Activated CD4-positive, CD25-positive, alpha-beta regulatory T cell treated with anti-CD3 and anti-CD28 coated beads, Interleukin-2, amount 50 U/mL, for 24 hours (primary cell): ENCODE data around the gene ATP6V1C2.
"Not testable (repeated sequence)": the region's sequence is repeated elsewhere in the genome, so short reads cannot be mapped to it uniquely, and the experiment has no call there.

Experiments used
- ATAC-seq, 2 donors: fragments of 150-1000 bp; cut with Tn5 transposase; one replicate each; pipeline ENCODE4 v1.10.0; 2021; ENCODE audit warnings: mild to moderate bottlenecking in 1 of 2, moderate library complexity in 1 of 2

ATP6V1C2 gene

GRCh38 chr2:10786240-10786982 lies 65.0 kb downstream of the ATP6V1C2 start:
- no peak for ATAC-seq

GRCh38 chr2:10787176-10787968 lies 65.9 kb downstream of the ATP6V1C2 start:
- ATAC-seq: no peak

GRCh38 chr2:10788855-10789254 lies 67.4 kb downstream of the ATP6V1C2 start:
- ATAC-seq: no peak

GRCh38 chr2:10790228-10790973 lies 69.0 kb downstream of the ATP6V1C2 start:
- peak; percentile 71 to 85 for ATAC-seq

GRCh38 chr2:10792001-10792634 lies 70.7 kb downstream of the ATP6V1C2 start:
- ATAC-seq: peak; percentile 52 to 73

- no peak for ATAC-seq
Observed at GRCh38 chr2:10792660-10793400, 71.4 kb downstream of the ATP6V1C2 start.

GRCh38 chr2:10793816-10794215 lies 72.4 kb downstream of the ATP6V1C2 start:
- ATAC-seq: no peak

GRCh38 chr2:10794876-10795275 lies 73.4 kb downstream of the ATP6V1C2 start:
- ATAC-seq: no peak

- ATAC-seq: peak; percentile 9 to 72
Observed at GRCh38 chr2:10795508-10796046, 74.1 kb downstream of the ATP6V1C2 start.

GRCh38 chr2:10796703-10797102 lies 75.3 kb downstream of the ATP6V1C2 start:
- ATAC-seq: peak; percentile 31 to 37

GRCh38 chr2:10798783-10799182 lies 77.4 kb downstream of the ATP6V1C2 start:
- no peak for ATAC-seq

- ATAC-seq: no peak
Observed at GRCh38 chr2:10800163-10800562, 78.7 kb downstream of the ATP6V1C2 start.

- ATAC-seq: no peak
Observed at GRCh38 chr2:10802657-10803056, 81.2 kb downstream of the ATP6V1C2 start.

GRCh38 chr2:10805990-10806389 lies 84.6 kb downstream of the ATP6V1C2 start:
- ATAC-seq: not testable (repeated sequence)

- ATAC-seq: no peak
Observed at GRCh38 chr2:10806543-10806942, 85.1 kb downstream of the ATP6V1C2 start.

- ATAC-seq: peak; percentile 25 to 46
Observed at GRCh38 chr2:10810202-10811161, 89.1 kb downstream of the ATP6V1C2 start.

GRCh38 chr2:10811517-10811916 lies 90.1 kb downstream of the ATP6V1C2 start:
- ATAC-seq: no peak

GRCh38 chr2:10812362-10813162 lies 91.1 kb downstream of the ATP6V1C2 start, which contains the start of gene PDIA6:
Gene PDIA6, minus strand, starts transcription at chr2:10812785. Its CDS starts 89 bp downstream, at chr2:10812696.
- ATAC-seq: peak; percentile 88 to 90
